GM19328 (cell line): ENCODE measurements around the gene TRIM62.

ENCODE experiments used
- ATAC-seq: cut with Tn5 transposase; IDR thresholded peaks from one replicate; pipeline ENCODE4 v1.9.1; 2021; ENCODE audit warnings: mild to moderate bottlenecking, moderate library complexity; ENCODE audit not compliant: unreplicated experiment

Gene TRIM62

GRCh38 chr1:33162141-33162540 lies 19.7 kb downstream of the TRIM62 start:
- ATAC-seq = no peak

- ATAC-seq = no peak
These were observed 20.7 kb downstream of the TRIM62 start for GRCh38 chr1:33161061-33161681.

- ATAC-seq = no peak
These were observed 22.3 kb downstream of the TRIM62 start for GRCh38 chr1:33159577-33159976.

- no peak for ATAC-seq
These were observed 23.5 kb downstream of the TRIM62 start for GRCh38 chr1:33158366-33158765.

- ATAC-seq = no peak
These were observed 24.7 kb downstream of the TRIM62 start for GRCh38 chr1:33157131-33157530.

GRCh38 chr1:33155877-33156538 lies 25.8 kb downstream of the TRIM62 start:
- no peak for ATAC-seq

- no peak for ATAC-seq
These were observed 28.2 kb downstream of the TRIM62 start for GRCh38 chr1:33153650-33154049.

GRCh38 chr1:33152685-33153432 lies 29.0 kb downstream of the TRIM62 start:
- no peak for ATAC-seq

- no peak for ATAC-seq
These were observed 30.7 kb downstream of the TRIM62 start for GRCh38 chr1:33151116-33151515.

GRCh38 chr1:33150522-33150921 lies 31.3 kb downstream of the TRIM62 start:
- no peak for ATAC-seq

GRCh38 chr1:33149453-33150190 lies 32.2 kb downstream of the TRIM62 start:
- no peak for ATAC-seq

GRCh38 chr1:33148615-33149014 lies 33.2 kb downstream of the TRIM62 start:
- no peak for ATAC-seq

GRCh38 chr1:33147997-33148314 lies 33.9 kb downstream of the TRIM62 start:
- ATAC-seq = no peak

- ATAC-seq = no peak
These were observed 34.4 kb downstream of the TRIM62 start for GRCh38 chr1:33147275-33147996.

- ATAC-seq = no peak
These were observed 35.8 kb downstream of the TRIM62 start for GRCh38 chr1:33146003-33146402.

- ATAC-seq = no peak
These were observed 38.1 kb downstream of the TRIM62 start for GRCh38 chr1:33143698-33144097.

- ATAC-seq = no peak
These were observed 38.7 kb downstream of the TRIM62 start for GRCh38 chr1:33143176-33143575.

- no peak for ATAC-seq
These were observed 39.3 kb downstream of the TRIM62 start for GRCh38 chr1:33142483-33143064.

- ATAC-seq = no peak
These were observed 40.1 kb downstream of the TRIM62 start for GRCh38 chr1:33141781-33142180.

- ATAC-seq = no peak
These were observed 40.6 kb downstream of the TRIM62 start for GRCh38 chr1:33141216-33141615.
